HG02884 (cell line): Measurements from ENCODE around the gene LTBP2.

ENCODE experiments used
- ATAC-seq: cut with Tn5 transposase; IDR thresholded peaks from one replicate; pipeline ENCODE4 v1.9.1; 2021; ENCODE audit warnings: mild to moderate bottlenecking, moderate library complexity; ENCODE audit not compliant: unreplicated experiment

Gene LTBP2

GRCh38 chr14:74593241-74593953 lies 18.6 kb downstream of the LTBP2 start:
- ATAC-seq: no peak

GRCh38 chr14:74592476-74593201 lies 19.4 kb downstream of the LTBP2 start:
- ATAC-seq: no peak

GRCh38 chr14:74591899-74592298 lies 20.1 kb downstream of the LTBP2 start:
- ATAC-seq: no peak

GRCh38 chr14:74591394-74591793 lies 20.6 kb downstream of the LTBP2 start:
- ATAC-seq: no peak

- no peak for ATAC-seq
Measured at GRCh38 chr14:74589291-74589879, 22.7 kb downstream of the LTBP2 start.

GRCh38 chr14:74587363-74587707 lies 24.7 kb downstream of the LTBP2 start:
- no peak for ATAC-seq

- ATAC-seq: no peak
Measured at GRCh38 chr14:74586681-74587362, 25.2 kb downstream of the LTBP2 start.

GRCh38 chr14:74585406-74586335 lies 26.4 kb downstream of the LTBP2 start:
- ATAC-seq: no peak

GRCh38 chr14:74584951-74585350 lies 27.1 kb downstream of the LTBP2 start:
- ATAC-seq: no peak

- ATAC-seq: no peak
Measured at GRCh38 chr14:74583689-74584434, 28.2 kb downstream of the LTBP2 start.

GRCh38 chr14:74582910-74583581 lies 29.0 kb downstream of the LTBP2 start:
- ATAC-seq: no peak

- ATAC-seq: no peak
Measured at GRCh38 chr14:74580275-74580672, 31.8 kb downstream of the LTBP2 start.

GRCh38 chr14:74579447-74580274 lies 32.4 kb downstream of the LTBP2 start:
- ATAC-seq: no peak

- no peak for ATAC-seq
Measured at GRCh38 chr14:74578479-74578878, 33.6 kb downstream of the LTBP2 start.

- ATAC-seq: no peak
Measured at GRCh38 chr14:74577948-74578275, 34.1 kb downstream of the LTBP2 start.

- ATAC-seq: no peak
Measured at GRCh38 chr14:74577247-74577947, 34.6 kb downstream of the LTBP2 start.

- no peak for ATAC-seq
Measured at GRCh38 chr14:74575936-74576335, 36.1 kb downstream of the LTBP2 start.

GRCh38 chr14:74575507-74575906 lies 36.5 kb downstream of the LTBP2 start:
- ATAC-seq: no peak
